Measurements from ENCODE around the gene GALNT9.
"Not testable (repeated sequence)": the region's sequence is repeated elsewhere in the genome, so short reads cannot be mapped to it uniquely, and the experiment has no call there.

GALNT9 gene

DNA sequence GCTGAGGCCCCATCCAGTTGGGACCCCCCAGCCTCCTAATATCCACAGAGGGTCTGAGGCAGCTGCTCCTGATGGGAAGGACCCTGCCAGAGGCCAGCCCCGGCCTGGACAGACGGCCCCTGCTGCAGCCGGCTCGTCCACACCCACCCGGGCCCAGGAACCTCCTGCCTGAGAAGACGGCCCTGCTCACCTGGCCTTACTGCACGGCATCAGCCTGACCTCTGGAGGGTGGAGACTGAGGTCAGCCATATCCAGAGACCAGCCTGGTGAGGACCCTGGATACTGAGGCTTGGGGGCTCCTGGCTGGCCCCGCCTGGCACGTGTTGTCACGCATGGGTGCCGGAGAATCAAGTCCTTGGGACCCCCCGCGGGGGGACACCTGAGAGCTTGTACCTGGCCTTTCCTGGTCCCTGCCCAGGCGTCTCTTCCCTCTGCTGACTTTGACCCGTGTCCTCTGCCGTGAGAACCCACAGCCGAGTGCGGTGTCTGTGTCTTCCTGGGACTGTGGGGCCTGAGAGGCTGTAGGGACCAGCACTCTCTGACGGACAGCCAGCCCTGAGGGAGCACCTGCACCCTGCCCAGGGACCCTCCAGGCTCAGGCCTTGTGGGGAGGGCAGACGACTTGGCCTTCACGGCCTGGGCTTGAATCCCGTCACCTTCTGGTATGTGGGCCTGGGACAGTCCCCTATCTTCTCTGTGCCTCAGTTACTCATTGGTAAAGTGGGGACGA, 127.8 kb downstream of the GALNT9 start:
- Mint-ChIP-seq H3K36me3 (ENCODE audit: low read depth) (no peaks in the 10 kb centered on the region), H3K27ac (no peak overlapping the region)

DNA sequence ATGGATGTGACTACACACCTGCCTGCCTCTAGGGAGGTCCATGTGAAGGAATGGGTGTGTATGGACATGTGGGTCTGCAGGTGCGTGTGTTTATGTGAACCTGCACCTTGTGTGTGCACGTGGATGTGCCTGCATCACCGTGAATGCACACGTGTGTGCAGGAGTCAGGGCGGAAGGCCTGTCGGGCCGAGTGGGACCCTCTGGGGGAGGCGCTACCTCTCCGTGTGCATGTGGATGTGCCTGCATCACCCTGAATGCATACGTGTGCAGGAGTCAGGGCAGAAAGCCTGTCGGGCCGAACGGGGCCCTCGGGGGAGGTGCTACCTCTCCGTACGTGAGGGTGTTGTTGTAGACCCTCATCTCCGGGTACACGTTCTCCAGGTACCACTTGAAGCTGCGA, 128.6 kb downstream of the GALNT9 start:
- H3K9me3 Mint-ChIP-seq = no peaks in the 10 kb centered on the region
- H3K4me1 Mint-ChIP-seq (ENCODE audit: low read depth) = peaks cover 4% of the 10 kb centered on the region
- no peaks in the 10 kb centered on the region for H3K36me3 Mint-ChIP-seq (ENCODE audit: low read depth)
- no peak overlapping the region for H3K4me3 Mint-ChIP-seq
- peaks cover 17% of the 10 kb centered on the region for H3K27me3 Mint-ChIP-seq
- H3K27ac Mint-ChIP-seq = no peak overlapping the region

More for the DNA sequence above, 127.8 kb downstream of the GALNT9 start:
- Mint-ChIP-seq H3K4me1 (ENCODE audit: low read depth) (peaks cover 7% of the 10 kb centered on the region), H3K4me3 (no peak overlapping the region), H3K27me3 (peaks cover 17% of the 10 kb centered on the region), H3K9me3 (no peaks in the 10 kb centered on the region)

- H3K9me3 Mint-ChIP-seq = no peaks in the 10 kb centered on the region
- no peaks in the 10 kb centered on the region for H3K36me3 Mint-ChIP-seq (ENCODE audit: low read depth)
- no peaks in the 10 kb centered on the region for H3K4me1 Mint-ChIP-seq (ENCODE audit: low read depth)
- no peak overlapping the region for H3K27ac Mint-ChIP-seq
- peaks cover 9% of the 10 kb centered on the region for H3K27me3 Mint-ChIP-seq
- H3K4me3 Mint-ChIP-seq = no peak overlapping the region
These were observed 129.7 kb downstream of the GALNT9 start for GRCh38 chr12:132199526-132200319.

DNA sequence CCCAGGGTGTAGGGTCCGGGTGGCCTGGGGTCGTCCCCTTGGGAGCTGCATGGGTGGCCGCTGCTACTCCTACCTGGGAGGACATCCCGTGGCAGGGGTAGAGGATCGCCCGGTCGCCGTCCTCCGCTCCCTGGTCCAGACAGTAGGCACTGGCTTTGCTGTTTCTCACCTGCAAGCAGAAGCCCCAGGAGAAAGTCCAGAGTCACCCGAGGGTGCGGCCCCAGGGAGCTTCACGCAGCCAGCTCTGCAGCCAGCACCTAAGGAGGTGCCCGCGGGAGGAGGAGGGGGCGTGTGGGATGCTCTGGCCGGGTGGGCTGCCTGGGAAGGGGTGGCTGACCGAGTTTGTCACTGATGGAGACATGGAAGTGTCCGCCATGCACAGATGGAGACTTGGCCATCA, 130.3 kb downstream of the GALNT9 start:
- Mint-ChIP-seq H3K36me3 (ENCODE audit: low read depth) (no peaks in the 10 kb centered on the region), H3K27ac (no peak overlapping the region), H3K4me3 (no peak overlapping the region), H3K9me3 (peaks cover 3% of the 10 kb centered on the region), H3K27me3 (peaks cover 3% of the 10 kb centered on the region), H3K4me1 (ENCODE audit: low read depth) (no peaks in the 10 kb centered on the region)

GRCh38 chr12:132197581-132198354, 131.6 kb downstream of the GALNT9 start:
- H3K4me3 Mint-ChIP-seq = no peak overlapping the region
- H3K36me3 Mint-ChIP-seq (ENCODE audit: low read depth) = no peaks in the 10 kb centered on the region
- H3K9me3 Mint-ChIP-seq = peaks cover 10% of the 10 kb centered on the region
- H3K4me1 Mint-ChIP-seq (ENCODE audit: low read depth) = no peaks in the 10 kb centered on the region
- no peaks in the 10 kb centered on the region for H3K27me3 Mint-ChIP-seq
- H3K27ac Mint-ChIP-seq = no peak overlapping the region

DNA sequence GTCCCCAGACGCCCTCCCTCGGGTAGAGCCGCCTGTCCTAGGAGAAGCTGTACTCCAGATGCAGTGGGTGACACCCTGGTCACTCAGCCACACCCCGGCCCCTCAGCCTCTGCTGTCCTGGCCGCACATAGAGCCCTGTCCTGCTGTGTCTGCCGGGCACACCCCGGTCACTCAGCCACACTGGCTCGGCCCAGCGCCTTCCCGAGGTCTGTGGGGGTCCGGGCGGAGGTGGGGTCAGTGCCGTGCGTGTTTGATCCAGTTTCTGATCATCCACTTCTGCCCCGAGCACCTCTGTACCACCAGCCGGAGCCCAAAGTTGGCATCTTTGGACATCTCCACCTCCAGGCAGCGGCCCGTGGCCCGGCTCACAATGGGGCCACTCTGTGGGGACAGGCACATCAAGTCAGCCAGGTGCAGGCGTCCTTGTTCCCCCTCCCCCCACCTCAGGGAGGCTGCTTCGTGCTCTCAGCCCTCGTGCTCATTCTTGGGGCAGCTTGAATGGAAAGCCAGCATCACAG, 132.5 kb downstream of the GALNT9 start:
- H3K9me3 Mint-ChIP-seq = peaks cover 10% of the 10 kb centered on the region
- no peak overlapping the region for H3K4me3 Mint-ChIP-seq
- no peaks in the 10 kb centered on the region for H3K4me1 Mint-ChIP-seq (ENCODE audit: low read depth)
- no peaks in the 10 kb centered on the region for H3K36me3 Mint-ChIP-seq (ENCODE audit: low read depth)
- no peak overlapping the region for H3K27ac Mint-ChIP-seq
- no peaks in the 10 kb centered on the region for H3K27me3 Mint-ChIP-seq

DNA sequence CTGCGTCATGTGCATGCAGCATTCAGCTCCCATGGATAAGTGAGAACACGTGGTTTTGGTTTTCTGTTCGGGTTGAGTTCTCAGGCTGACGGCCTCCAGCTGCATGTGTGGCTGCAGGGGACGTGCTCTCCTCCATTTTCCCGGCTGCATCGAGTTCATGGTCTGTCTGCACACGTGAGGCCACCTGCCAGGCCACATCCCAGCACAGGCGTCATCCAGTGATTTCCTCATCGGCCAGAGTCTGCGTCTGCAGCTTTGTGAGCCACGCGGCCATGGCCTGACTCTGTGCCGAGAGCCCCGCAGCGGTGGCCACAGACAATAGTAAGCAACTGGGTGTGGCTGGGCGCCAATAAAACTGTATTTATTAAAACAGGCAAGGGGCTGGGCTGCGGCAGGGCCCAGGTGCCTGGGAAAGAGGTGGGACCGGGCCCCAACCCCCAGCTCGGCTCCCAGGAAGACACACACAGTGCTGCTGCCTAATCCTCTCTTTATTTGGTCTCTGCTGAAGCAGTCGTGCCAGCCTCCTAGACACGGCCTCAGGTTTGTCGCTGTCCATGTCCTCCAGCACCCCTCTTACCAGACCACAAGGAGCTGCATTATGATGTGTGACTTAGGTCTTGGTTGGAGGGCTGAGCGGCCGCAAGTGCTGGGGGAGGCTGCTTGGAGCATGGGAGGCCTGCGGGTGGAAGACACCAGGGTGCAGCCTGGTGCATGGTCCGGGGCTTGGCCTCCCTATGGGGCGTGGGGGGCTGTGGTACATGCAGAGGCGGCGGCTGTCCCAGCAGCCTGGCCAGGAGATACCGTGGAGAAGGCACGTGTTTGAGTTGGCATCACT, 133.1 kb downstream of the GALNT9 start:
- Mint-ChIP-seq H3K4me3 (no peak overlapping the region), H3K4me1 (ENCODE audit: low read depth) (no peaks in the 10 kb centered on the region), H3K9me3 (peaks cover 10% of the 10 kb centered on the region), H3K27me3 (no peaks in the 10 kb centered on the region), H3K27ac (no peak overlapping the region), H3K36me3 (ENCODE audit: low read depth) (no peaks in the 10 kb centered on the region)

- H3K36me3 Mint-ChIP-seq (ENCODE audit: low read depth); H3K27ac Mint-ChIP-seq; H3K27me3 Mint-ChIP-seq; H3K4me3 Mint-ChIP-seq; H3K4me1 Mint-ChIP-seq (ENCODE audit: low read depth): not testable (repeated sequence)
- H3K9me3 Mint-ChIP-seq = peaks cover 10% of the 10 kb centered on the region
These were observed 134.1 kb downstream of the GALNT9 start for GRCh38 chr12:132195242-132195641.

GRCh38 chr12:132194556-132194955, 134.8 kb downstream of the GALNT9 start:
- Mint-ChIP-seq H3K27ac (no peak overlapping the region), H3K4me3 (no peak overlapping the region), H3K27me3 (no peaks in the 10 kb centered on the region), H3K36me3 (ENCODE audit: low read depth) (no peaks in the 10 kb centered on the region), H3K9me3 (peaks cover 10% of the 10 kb centered on the region), H3K4me1 (ENCODE audit: low read depth) (peaks cover 10% of the 10 kb centered on the region)

DNA sequence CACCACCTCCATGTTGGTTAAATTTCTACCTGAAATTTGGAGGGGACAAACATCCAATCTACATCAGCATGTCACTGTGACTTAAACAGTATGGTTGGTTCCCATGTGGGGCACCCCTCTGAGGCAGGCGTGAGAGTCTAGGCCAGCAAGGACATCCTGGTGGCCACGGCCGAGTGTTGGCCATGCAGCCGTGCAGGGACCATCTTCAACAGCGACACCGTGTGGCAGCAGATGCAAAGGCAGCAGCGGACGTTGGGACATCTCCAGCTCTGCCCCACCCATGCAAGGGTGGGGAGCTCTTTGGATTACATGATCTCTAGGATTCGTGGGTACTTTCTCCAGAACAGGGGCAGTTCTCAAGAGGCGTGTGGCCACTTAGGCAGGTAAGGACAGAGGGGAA, 135.3 kb downstream of the GALNT9 start:
- Mint-ChIP-seq H3K27me3 (no peaks in the 10 kb centered on the region), H3K4me3 (no peak overlapping the region)

GRCh38 chr12:132191715-132192553, 137.5 kb downstream of the GALNT9 start:
- Mint-ChIP-seq H3K9me3 (peaks cover 10% of the 10 kb centered on the region), H3K4me3 (no peak overlapping the region), H3K27ac (no peak overlapping the region), H3K4me1 (ENCODE audit: low read depth) (peaks cover 24% of the 10 kb centered on the region), H3K36me3 (ENCODE audit: low read depth) (no peaks in the 10 kb centered on the region), H3K27me3 (no peaks in the 10 kb centered on the region)

More for the DNA sequence above, 135.3 kb downstream of the GALNT9 start:
- Mint-ChIP-seq H3K9me3 (peaks cover 10% of the 10 kb centered on the region), H3K4me1 (ENCODE audit: low read depth) (peaks cover 14% of the 10 kb centered on the region), H3K36me3 (ENCODE audit: low read depth) (no peaks in the 10 kb centered on the region), H3K27ac (no peak overlapping the region)

- H3K36me3 Mint-ChIP-seq (ENCODE audit: low read depth) = no peaks in the 10 kb centered on the region
- H3K4me3 Mint-ChIP-seq = no peak overlapping the region
- no peaks in the 10 kb centered on the region for H3K27me3 Mint-ChIP-seq
- peaks cover 10% of the 10 kb centered on the region for H3K9me3 Mint-ChIP-seq
- peaks cover 34% of the 10 kb centered on the region for H3K4me1 Mint-ChIP-seq (ENCODE audit: low read depth)
- H3K27ac Mint-ChIP-seq = no peak overlapping the region
These were observed 138.4 kb downstream of the GALNT9 start for GRCh38 chr12:132190834-132191500.
